Measurements from ENCODE around the gene SCLY.

SCLY gene

DNA sequence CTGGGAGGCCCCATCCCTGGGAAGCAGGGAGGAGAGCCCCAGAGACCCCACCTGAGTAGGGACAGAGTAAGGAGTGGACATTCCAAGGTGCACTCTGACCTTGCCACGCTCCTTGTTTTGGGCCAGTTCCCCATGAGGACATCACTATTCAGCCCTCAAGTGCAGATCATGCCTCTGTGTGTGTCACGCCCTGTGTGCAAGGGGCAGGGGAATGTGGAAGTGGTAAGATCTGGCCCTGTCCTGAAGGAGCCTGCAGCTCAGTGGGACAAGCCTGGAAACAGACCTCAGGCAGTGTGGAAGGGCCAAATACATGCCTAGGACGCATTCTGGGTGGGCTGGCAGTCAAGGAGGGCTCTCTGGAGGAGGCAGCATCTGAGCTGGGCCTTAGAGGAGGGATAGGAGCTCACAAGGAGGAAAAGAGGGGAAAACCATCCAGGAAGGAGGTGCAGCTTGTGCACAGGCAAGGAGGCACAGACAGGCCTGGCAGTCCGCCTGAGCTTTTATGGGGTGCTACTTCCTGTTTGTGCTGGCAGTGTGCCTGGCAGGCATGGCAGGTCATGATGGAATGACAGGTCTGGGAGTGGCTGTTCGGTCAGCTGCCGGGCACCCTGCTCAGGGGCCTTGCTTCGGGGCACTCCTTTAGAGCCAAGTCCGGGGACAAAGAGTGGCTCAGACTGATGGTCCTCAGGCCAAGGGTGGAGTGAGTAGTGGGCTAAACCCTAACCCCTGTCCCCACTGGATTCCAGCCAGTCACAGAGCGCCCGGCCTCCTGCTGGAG, 80.9 kb downstream of the SCLY start:
- DNase-seq, result peak in 1 of 2 donors; percentile 20

- DNase-seq, result no peak
Observed at GRCh38 chr2:238142382-238143205, 81.8 kb downstream of the SCLY start.

GRCh38 chr2:238143239-238143951, 82.6 kb downstream of the SCLY start:
- no peak for DNase-seq

GRCh38 chr2:238144262-238144661, 83.5 kb downstream of the SCLY start:
- no peak for DNase-seq

GRCh38 chr2:238145046-238145445, 84.2 kb downstream of the SCLY start:
- DNase-seq, result no peak

GRCh38 chr2:238145851-238146250, 85.0 kb downstream of the SCLY start:
- DNase-seq, result no peak

- no peak for DNase-seq
Observed at GRCh38 chr2:238146884-238147544, 86.2 kb downstream of the SCLY start.

DNA sequence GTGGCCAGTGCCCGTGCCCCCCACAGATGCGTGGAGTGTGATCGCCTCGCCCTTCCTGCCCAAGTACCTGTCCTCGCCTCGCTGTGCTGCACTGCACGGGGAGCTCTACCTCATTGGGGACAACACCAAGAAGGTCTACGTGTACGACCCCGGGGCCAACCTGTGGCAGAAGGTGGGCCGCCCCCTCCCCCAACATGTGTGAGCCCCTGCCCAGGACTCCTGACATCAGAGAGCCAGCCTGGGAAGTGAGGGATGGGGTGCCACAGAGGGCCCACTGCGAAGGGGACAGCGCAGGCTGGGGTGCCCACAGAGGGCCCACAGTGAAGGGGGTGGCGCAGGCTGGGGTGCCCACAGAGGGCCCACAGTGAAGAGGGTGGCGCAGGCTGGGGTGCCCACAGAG, 88.2 kb downstream of the SCLY start:
- no peak for DNase-seq

Data from CD4-positive, alpha-beta T cell treated with Interferon alpha-2 for 1 hour (primary cell).